Esophagus muscularis mucosa (tissue), 4 donors: ENCODE results near the gene OLA1. TPM values are rescaled to one million over a fixed set of nuclear protein-coding genes. Genes with fewer than 3 reads are reported as not detected.

Experiments used
- DNase-seq: peaks from one replicate; pipeline ENCODE4 v3.0.0-alpha.2; 2017; ENCODE audit errors: extremely low spot score
- H3K27ac ChIP-seq, 4 donors: fragments of 200-600 bp; sonication (generic); replicated peaks in 1 of 4; 1 replicate in 3 of 4; 2 replicates in 1 of 4; pipeline ENCODE4 v1.5.1; 2016 to 2019; ENCODE audit warnings: mild to moderate bottlenecking in 1 of 4
- H3K27me3 ChIP-seq, 4 donors: fragments of 200-600 bp; sonication (generic); one replicate each; pipeline versions ENCODE4 v1.5.1 to v1.6.0; 2016 to 2019
- H3K36me3 ChIP-seq, 4 donors: fragments of 200-600 bp; sonication (generic); one replicate each; pipeline ENCODE4 v1.5.1; 2016 to 2019
- H3K4me1 ChIP-seq, 4 donors: fragments of 200-600 bp; sonication (generic); one replicate each; pipeline ENCODE4 v1.5.1; 2016 to 2019
- H3K4me3 ChIP-seq, 4 donors: fragments of 200-600 bp; sonication (generic); 1 replicate in 2 of 4; 2 replicates in 2 of 4; pipeline ENCODE4 v1.5.1; 2016 to 2019; ENCODE audit warnings: mild to moderate bottlenecking in 4 of 4, moderate library complexity in 1 of 4
- H3K9me3 ChIP-seq, 4 donors: fragments of 200-600 bp; sonication (generic); 1 replicate in 3 of 4; 2 replicates in 1 of 4; pipeline ENCODE4 v1.5.1; 2016 to 2019
- CTCF ChIP-seq, 3 experiments: fragments of 200-600 bp in 2 of 3; fragments of 450-650 bp in 1 of 3; sonication (generic) in 2 of 3; IDR thresholded peaks; one replicate each; pipeline ENCODE4 v1.5.1; 2017 to 2019; ENCODE audit warnings: antibody characterized with exemption in 3 of 3, mild to moderate bottlenecking in 2 of 3, moderate library complexity in 1 of 3
- EP300 ChIP-seq: sonication (generic); formaldehyde crosslinking; IDR thresholded peaks from one replicate; pipeline ENCODE4 v1.6.1; 2017; ENCODE audit warnings: antibody characterized with exemption
- POLR2A ChIP-seq: fragments of 450-650 bp; IDR thresholded peaks from one replicate; pipeline ENCODE4 v1.6.1; 2017; ENCODE audit warnings: antibody characterized with exemption, moderate library complexity, mild to moderate bottlenecking, low read depth
- POLR2AphosphoS5 ChIP-seq, 2 donors: sonication (generic); formaldehyde crosslinking; IDR thresholded peaks; one replicate each; pipeline ENCODE4 v1.6.1; 2017; ENCODE audit warnings: antibody characterized with exemption in 2 of 2
- whole genome bisulfite sequencing: methylation state at CpG from one replicate; pipeline ENCODE4 v1.1.5; 2018; 5-methylcytosine and 5-hydroxymethylcytosine counted together
- intact Hi-C: fragments of 100-400 bp; cut with DNase I; formaldehyde crosslinking; loops from one replicate; pipeline ENCODE4 v1.15.1; 2023
- total RNA-seq, 4 donors: library from RNA; depleted of rRNA; stranded (reverse); fragments of >200 nt; gene quantifications; one replicate each; pipeline versions ENCODE4 v1.1.0 to v1.2.1, GENCODE V29; 2016

OLA1 gene
- total RNA-seq, 4 donors from 2014 or later, result 54.2 to 62.7 (median 60.1) TPM

- peaks cover 0 to 6% (median 0%) of the 10 kb centered on the region in 4 donors for H3K36me3 ChIP-seq
- TF ChIP-seq EP300 (no peak), POLR2AphosphoS5 (IDR thresholded peaks at IDR 0.05) (no peak), POLR2A (no peak)
- 91% methylated on average over 6 of the region's 6 CpGs for WGBS
- DNase-seq, result no peak
- no peaks in the 10 kb centered on the region for H3K4me1 ChIP-seq
- no peaks in the 10 kb centered on the region for H3K9me3 ChIP-seq
- H3K4me3 ChIP-seq, result no peak overlapping the region
- no peaks in the 10 kb centered on the region for H3K27me3 ChIP-seq
- H3K27ac ChIP-seq, result no peak overlapping the region
- intact Hi-C loops, result no loop called here
These were observed 167.6 kb downstream of the OLA1 start for GRCh38 chr2:174080672-174081121.

- DNase-seq, result no peak
- intact Hi-C loops, result no loop called here
- Histone ChIP-seq H3K4me1 (no peaks in the 10 kb centered on the region), H3K36me3 (peaks cover 0 to 13% (median 2%) of the 10 kb centered on the region in 4 donors), H3K9me3 (no peaks in the 10 kb centered on the region), H3K27ac (no peak overlapping the region), H3K27me3 (no peaks in the 10 kb centered on the region), H3K4me3 (no peak overlapping the region)
- TF ChIP-seq POLR2A (no peak), POLR2AphosphoS5 (IDR thresholded peaks at IDR 0.05) (no peak), CTCF (IDR thresholded peaks at IDR 0.05) (peak; percentile 23 to 46 (median 31))
These were observed 170.1 kb downstream of the OLA1 start for GRCh38 chr2:174078275-174078674.

GRCh38 chr2:174076975-174077374 is 171.4 kb downstream of the OLA1 start:
- no peaks in the 10 kb centered on the region for H3K4me1 ChIP-seq
- no peak for DNase-seq
- H3K27me3 ChIP-seq, result no peaks in the 10 kb centered on the region
- no peaks in the 10 kb centered on the region for H3K9me3 ChIP-seq
- WGBS, result 83% methylated on average over 1 of the region's 1 CpG
- no peak overlapping the region for H3K4me3 ChIP-seq
- intact Hi-C loops, result no loop called here
- H3K36me3 ChIP-seq, result peaks cover 0 to 13% (median 2%) of the 10 kb centered on the region in 4 donors
- TF ChIP-seq POLR2AphosphoS5 (IDR thresholded peaks at IDR 0.05) (no peak), CTCF (IDR thresholded peaks at IDR 0.05) (no peak), POLR2A (no peak), EP300 (no peak)
- H3K27ac ChIP-seq, result no peak overlapping the region

- Histone ChIP-seq H3K4me1 (no peaks in the 10 kb centered on the region), H3K27ac (no peak overlapping the region), H3K27me3 (no peaks in the 10 kb centered on the region), H3K4me3 (no peak overlapping the region), H3K36me3 (peaks cover 0 to 12% (median 2%) of the 10 kb centered on the region in 4 donors), H3K9me3 (no peaks in the 10 kb centered on the region)
- TF ChIP-seq EP300, result no peak
- TF ChIP-seq POLR2AphosphoS5 (IDR thresholded peaks at IDR 0.05), result no peak
- TF ChIP-seq CTCF (IDR thresholded peaks at IDR 0.05), result no peak
- no peak for TF ChIP-seq POLR2A
- intact Hi-C loops, result no loop called here
- 77% methylated on average over 2 of the region's 2 CpGs for WGBS
- no peak for DNase-seq
These were observed 172.3 kb downstream of the OLA1 start for GRCh38 chr2:174076040-174076439.

- no peaks in the 10 kb centered on the region for H3K27me3 ChIP-seq
- no peaks in the 10 kb centered on the region for H3K9me3 ChIP-seq
- peaks cover 0 to 7% (median 2%) of the 10 kb centered on the region in 4 donors for H3K36me3 ChIP-seq
- H3K4me3 ChIP-seq, result no peak overlapping the region
- no peak for TF ChIP-seq POLR2A
- TF ChIP-seq EP300, result no peak
- TF ChIP-seq POLR2AphosphoS5 (IDR thresholded peaks at IDR 0.05), result no peak
- TF ChIP-seq CTCF (IDR thresholded peaks at IDR 0.05), result no peak
- no peaks in the 10 kb centered on the region for H3K4me1 ChIP-seq
- no peak for DNase-seq
- no peak overlapping the region for H3K27ac ChIP-seq
- intact Hi-C loops, result no loop called here
- 95% methylated on average over 4 of the region's 4 CpGs for WGBS
These were observed 173.5 kb downstream of the OLA1 start for GRCh38 chr2:174074831-174075230.
